Stimulated activated naive B cell treated with anti-CD40 and anti-IgM and Interleukin-4, amounts not matched to agents 10 μg/mL and 1 μg/mL and 100 μg/mL, for 72 hours (primary cell): ENCODE measurements around the gene GAGE2A.

Source experiments
- ATAC-seq, 2 donors: fragments of 150-1000 bp; cut with Tn5 transposase; replicated peaks; 2 replicates each; pipeline ENCODE4 v1.10.0; 2021; ENCODE audit warnings: moderate library complexity in 1 of 2
- DNase-seq: peaks from one replicate; pipeline ENCODE4 v3.0.0; 2021
- H3K27ac Mint-ChIP-seq: one replicate; pipeline ENCODE4 v1.8.0; 2022; ENCODE audit warnings: mild to moderate bottlenecking, mixed read lengths
- H3K27me3 Mint-ChIP-seq, 2 donors: one replicate each; pipeline ENCODE4 v1.8.0; 2022; ENCODE audit warnings: mixed read lengths in 2 of 2
- H3K36me3 Mint-ChIP-seq, 2 donors: one replicate each; pipeline ENCODE4 v1.8.0; 2022; ENCODE audit warnings: mixed read lengths in 2 of 2, mild to moderate bottlenecking in 1 of 2
- H3K4me1 Mint-ChIP-seq, 2 donors: one replicate each; pipeline ENCODE4 v1.8.0; 2022; ENCODE audit warnings: mixed read lengths in 2 of 2, mild to moderate bottlenecking in 1 of 2
- H3K4me3 Mint-ChIP-seq, 2 donors: one replicate each; pipeline ENCODE4 v1.8.0; 2022; ENCODE audit warnings: mild to moderate bottlenecking in 2 of 2, mixed read lengths in 2 of 2, moderate library complexity in 1 of 2
- H3K9me3 Mint-ChIP-seq, 2 donors: one replicate each; pipeline ENCODE4 v1.8.0; 2022; ENCODE audit warnings: mixed read lengths in 2 of 2, mild to moderate bottlenecking in 1 of 2

Gene GAGE2A

GRCh38 chrX:49644991-49645637 is 55.8 kb downstream of the GAGE2A start:
- Mint-ChIP-seq H3K4me1 (no peaks in the 10 kb centered on the region), H3K27ac (no peak overlapping the region), H3K9me3 (no peaks in the 10 kb centered on the region), H3K4me3 (no peak overlapping the region), H3K27me3 (peaks cover 0 to 3% of the 10 kb centered on the region in 2 donors), H3K36me3 (no peaks in the 10 kb centered on the region)
- DNase-seq, result no peak
- no peak for ATAC-seq
